Ramos (cell line): ENCODE results near the gene POU3F2.

Experiments used
- in situ Hi-C: fragments of 300-500 bp; cut with MboI; formaldehyde crosslinking; loops from one replicate; pipeline ENCODE4 v1.14.3; 2022; ENCODE audit warnings: low sequenced_read_pairs; ENCODE audit not compliant: unreplicated experiment

The POU3F2 gene

GRCh38 chr6:98828941-98829411, 5.4 kb upstream of the POU3F2 start:
- in situ Hi-C loops, result loop anchor here (25.0 kb wide), 1 partner anchor 1342 kb away; no protein-coding TSS in a partner anchor

- in situ Hi-C loops, result loop anchor here (25.0 kb wide), 1 partner anchor 1343 kb away; no protein-coding TSS in a partner anchor
Observed at GRCh38 chr6:98830146-98830545, 4.2 kb upstream of the POU3F2 start.

GRCh38 chr6:98831057-98831958, 3.1 kb upstream of the POU3F2 start:
- in situ Hi-C loops, result loop anchor here (25.0 kb wide), 1 partner anchor 1344 kb away; no protein-coding TSS in a partner anchor

GRCh38 chr6:98831959-98832283, 2.5 kb upstream of the POU3F2 start:
- in situ Hi-C loops, result loop anchor here (25.0 kb wide), 1 partner anchor 1345 kb away; no protein-coding TSS in a partner anchor

GRCh38 chr6:98832284-98833056, 1.9 kb upstream of the POU3F2 start:
- in situ Hi-C loops, result loop anchor here (25.0 kb wide), 1 partner anchor 1345 kb away; no protein-coding TSS in a partner anchor

GRCh38 chr6:98833057-98833306, 1.4 kb upstream of the POU3F2 start:
- in situ Hi-C loops, result loop anchor here (25.0 kb wide), 1 partner anchor 1346 kb away; no protein-coding TSS in a partner anchor

- in situ Hi-C loops, result loop anchor here (25.0 kb wide), 1 partner anchor 1346 kb away; no protein-coding TSS in a partner anchor
Observed at GRCh38 chr6:98833307-98834059, 891 bp upstream of the POU3F2 start.

GRCh38 chr6:98835149-98836024, 1.0 kb downstream of the POU3F2 start:
- in situ Hi-C loops, result loop anchor here (25.0 kb wide), 1 partner anchor 1348 kb away; no protein-coding TSS in a partner anchor

- in situ Hi-C loops, result loop anchor here (25.0 kb wide), 1 partner anchor 1349 kb away; no protein-coding TSS in a partner anchor
Observed at GRCh38 chr6:98836025-98836961, 1.9 kb downstream of the POU3F2 start.

- in situ Hi-C loops, result loop anchor here (25.0 kb wide), 1 partner anchor 1350 kb away; no protein-coding TSS in a partner anchor
Observed at GRCh38 chr6:98836962-98837944, 2.9 kb downstream of the POU3F2 start.

- in situ Hi-C loops, result loop anchor here (25.0 kb wide), 1 partner anchor 1351 kb away; no protein-coding TSS in a partner anchor
Observed at GRCh38 chr6:98838032-98838431, 3.7 kb downstream of the POU3F2 start.

GRCh38 chr6:98838975-98839374, 4.6 kb downstream of the POU3F2 start:
- in situ Hi-C loops, result loop anchor here (25.0 kb wide), 1 partner anchor 1352 kb away; no protein-coding TSS in a partner anchor

GRCh38 chr6:98839781-98840361, 5.5 kb downstream of the POU3F2 start:
- in situ Hi-C loops, result loop anchor here (25.0 kb wide), 1 partner anchor 1353 kb away; no protein-coding TSS in a partner anchor

GRCh38 chr6:98840385-98840784, 6.0 kb downstream of the POU3F2 start:
- in situ Hi-C loops, result loop anchor here (25.0 kb wide), 1 partner anchor 1353 kb away; no protein-coding TSS in a partner anchor

- in situ Hi-C loops, result loop anchor here (25.0 kb wide), 1 partner anchor 1354 kb away; no protein-coding TSS in a partner anchor
Observed at GRCh38 chr6:98840996-98841513, 6.7 kb downstream of the POU3F2 start.
